Loucy (cell line): ENCODE data around the gene CDKN2C.

Experiments used
- H2AFZ ChIP-seq: fragments of 200-600 bp; sonication (generic); 2 replicates; pipeline ENCODE4 v1.6.0; 2016; ENCODE audit warnings: antibody characterized with exemption, mild to moderate bottlenecking, low read length, moderate library complexity
- H3F3A ChIP-seq: fragments of 200-600 bp; 2 replicates; pipeline ENCODE4 v1.6.0; 2016; ENCODE audit warnings: antibody characterized with exemption, low read depth, mild to moderate bottlenecking
- H3K27me3 ChIP-seq: fragments of 200-600 bp; sonication (generic); 2 replicates; pipeline ENCODE4 v1.6.1; 2014; ENCODE audit warnings: low read length, mild to moderate bottlenecking; ENCODE audit not compliant: insufficient read depth, poor library complexity, severe bottlenecking
- H3K36me3 ChIP-seq: fragments of 200-600 bp; sonication (generic); 2 replicates; pipeline ENCODE4 v1.6.1; 2016; ENCODE audit warnings: low read length; ENCODE audit not compliant: insufficient read depth
- H3K4me1 ChIP-seq: fragments of 200-600 bp; sonication (generic); 2 replicates; pipeline ENCODE4 v1.5.1; 2014; ENCODE audit warnings: low read length, mild to moderate bottlenecking; ENCODE audit not compliant: insufficient read depth, poor library complexity, severe bottlenecking
- H3K4me2 ChIP-seq: fragments of 200-600 bp; sonication (generic); 2 replicates; pipeline ENCODE4 v1.6.0; 2014; ENCODE audit warnings: antibody characterized with exemption, low read length, low read depth, mild to moderate bottlenecking; ENCODE audit not compliant: poor library complexity, severe bottlenecking
- H3K4me3 ChIP-seq: fragments of 200-600 bp; sonication (generic); 2 replicates; pipeline ENCODE4 v1.5.1; 2014; ENCODE audit warnings: low read length, mild to moderate bottlenecking, mixed read lengths; ENCODE audit not compliant: poor library complexity, severe bottlenecking
- H3K79me2 ChIP-seq: fragments of 200-600 bp; sonication (generic); 2 replicates; pipeline ENCODE4 v1.6.1; 2014; ENCODE audit warnings: low read length; ENCODE audit not compliant: insufficient read depth
- H3K9ac ChIP-seq: fragments of 200-600 bp; sonication (generic); 2 replicates; pipeline ENCODE4 v1.6.0; 2014; ENCODE audit warnings: mild to moderate bottlenecking, low read depth, low read length, moderate library complexity; ENCODE audit not compliant: poor library complexity, severe bottlenecking
- H3K9me2 ChIP-seq: fragments of 200-600 bp; sonication (generic); replicated peaks from 2 replicates; pipeline ENCODE4 v1.6.1; 2016; ENCODE audit warnings: low read depth, low read length, mixed read lengths
- H3K9me3 ChIP-seq: fragments of 200-600 bp; sonication (generic); 2 replicates; pipeline ENCODE4 v1.6.1; 2014; ENCODE audit warnings: mild to moderate bottlenecking, antibody characterized with exemption, low read length, low read depth; ENCODE audit not compliant: insufficient read depth
- H4K20me1 ChIP-seq: fragments of 200-600 bp; sonication (generic); 2 replicates; pipeline ENCODE4 v1.6.0; 2014; ENCODE audit warnings: antibody characterized with exemption, low read length, mild to moderate bottlenecking; ENCODE audit not compliant: insufficient read depth, poor library complexity, severe bottlenecking
- EZH2phosphoT487 ChIP-seq: fragments of 200-600 bp; IDR thresholded peaks from 2 replicates; pipeline ENCODE4 v1.6.1; 2018; ENCODE audit warnings: antibody characterized with exemption, mild to moderate bottlenecking, moderate library complexity, borderline replicate concordance
- TF ChIP-seq, protein P1 (sequence below): fragments of 200-600 bp; sonication (generic); conservative IDR thresholded peaks from 2 replicates; pipeline ENCODE4 v1.5.1; 2014; ENCODE audit warnings: mild to moderate bottlenecking, antibody characterized with exemption, low read length

The CDKN2C gene

GRCh38 chr1:50971748-50972305 is 1.8 kb downstream of the CDKN2C start:
- TF ChIP-seq, protein P1, sequence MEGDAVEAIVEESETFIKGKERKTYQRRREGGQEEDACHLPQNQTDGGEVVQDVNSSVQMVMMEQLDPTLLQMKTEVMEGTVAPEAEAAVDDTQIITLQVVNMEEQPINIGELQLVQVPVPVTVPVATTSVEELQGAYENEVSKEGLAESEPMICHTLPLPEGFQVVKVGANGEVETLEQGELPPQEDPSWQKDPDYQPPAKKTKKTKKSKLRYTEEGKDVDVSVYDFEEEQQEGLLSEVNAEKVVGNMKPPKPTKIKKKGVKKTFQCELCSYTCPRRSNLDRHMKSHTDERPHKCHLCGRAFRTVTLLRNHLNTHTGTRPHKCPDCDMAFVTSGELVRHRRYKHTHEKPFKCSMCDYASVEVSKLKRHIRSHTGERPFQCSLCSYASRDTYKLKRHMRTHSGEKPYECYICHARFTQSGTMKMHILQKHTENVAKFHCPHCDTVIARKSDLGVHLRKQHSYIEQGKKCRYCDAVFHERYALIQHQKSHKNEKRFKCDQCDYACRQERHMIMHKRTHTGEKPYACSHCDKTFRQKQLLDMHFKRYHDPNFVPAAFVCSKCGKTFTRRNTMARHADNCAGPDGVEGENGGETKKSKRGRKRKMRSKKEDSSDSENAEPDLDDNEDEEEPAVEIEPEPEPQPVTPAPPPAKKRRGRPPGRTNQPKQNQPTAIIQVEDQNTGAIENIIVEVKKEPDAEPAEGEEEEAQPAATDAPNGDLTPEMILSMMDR = no peak
- no peak for TF ChIP-seq EZH2phosphoT487
- H4K20me1 ChIP-seq = peaks cover 60% of the 10 kb centered on the region
- H3K4me3 ChIP-seq = peak overlapping the region; percentile 85
- H3K9me3 ChIP-seq = no peaks in the 10 kb centered on the region
- H3F3A ChIP-seq = peaks cover 10% of the 10 kb centered on the region
- H3K36me3 ChIP-seq = peaks cover 41% of the 10 kb centered on the region
- no peaks in the 10 kb centered on the region for H3K9me2 ChIP-seq
- H3K27me3 ChIP-seq = peaks cover 13% of the 10 kb centered on the region
- no peak overlapping the region for H2AFZ ChIP-seq
- peaks cover 34% of the 10 kb centered on the region for H3K4me1 ChIP-seq
- H3K9ac ChIP-seq = peak overlapping the region; percentile 96
- peaks cover 98% of the 10 kb centered on the region for H3K79me2 ChIP-seq
- H3K4me2 ChIP-seq = peak overlapping the region; percentile 89

GRCh38 chr1:50972766-50973165 is 2.7 kb downstream of the CDKN2C start:
- Histone ChIP-seq H3F3A (peaks cover 10% of the 10 kb centered on the region), H3K4me2 (peak overlapping the region; percentile 89), H3K4me1 (peaks cover 31% of the 10 kb centered on the region), H3K36me3 (peaks cover 41% of the 10 kb centered on the region), H4K20me1 (peaks cover 60% of the 10 kb centered on the region), H3K27me3 (peaks cover 13% of the 10 kb centered on the region), H3K9me3 (no peaks in the 10 kb centered on the region), H2AFZ (no peak overlapping the region), H3K9ac (peak overlapping the region; percentile 96), H3K4me3 (peak overlapping the region; percentile 85), H3K79me2 (peaks cover 98% of the 10 kb centered on the region), H3K9me2 (no peaks in the 10 kb centered on the region)
- TF ChIP-seq EZH2phosphoT487 = no peak

GRCh38 chr1:50973255-50973654 is 3.2 kb downstream of the CDKN2C start:
- Histone ChIP-seq H4K20me1 (peaks cover 60% of the 10 kb centered on the region), H3K27me3 (peaks cover 13% of the 10 kb centered on the region), H3K36me3 (peaks cover 41% of the 10 kb centered on the region), H2AFZ (no peak overlapping the region), H3K4me1 (peaks cover 31% of the 10 kb centered on the region), H3K9me2 (no peaks in the 10 kb centered on the region), H3K9ac (peak overlapping the region; percentile 96), H3K9me3 (no peaks in the 10 kb centered on the region), H3K4me2 (peak overlapping the region; percentile 89), H3K4me3 (peak overlapping the region; percentile 85), H3K79me2 (peaks cover 97% of the 10 kb centered on the region), H3F3A (peaks cover 10% of the 10 kb centered on the region)
- TF ChIP-seq, protein P1 = no peak
- TF ChIP-seq EZH2phosphoT487 = no peak
